ENCODE data around the gene PEMT.

- TF ChIP-seq CTCF (IDR thresholded peaks at IDR 0.05 in 8 of 11, conservative IDR thresholded peaks at IDR 0.05 in 3 of 11) (no peak), POLR2A (IDR thresholded peaks at IDR 0.05) (no peak), POLR2AphosphoS5 (IDR thresholded peaks at IDR 0.05) (no peak)
Observed at GRCh38 chr17:17605083-17605728, 13.7 kb upstream of the PEMT start.
